Stimulated activated CD4-positive, alpha-beta T cell treated with anti-CD3 and anti-CD28 coated beads, Interleukin-1b, Interleukin-23, amount 100 ng/mL, for 1 hour (primary cell): ENCODE measurements around the gene DTX1.

ENCODE experiments used
- DNase-seq, 2 donors: peaks; one replicate each; pipeline ENCODE4 v3.0.0-alpha.2; 2020; ENCODE audit warnings: low read depth in 2 of 2

Gene DTX1

DNA sequence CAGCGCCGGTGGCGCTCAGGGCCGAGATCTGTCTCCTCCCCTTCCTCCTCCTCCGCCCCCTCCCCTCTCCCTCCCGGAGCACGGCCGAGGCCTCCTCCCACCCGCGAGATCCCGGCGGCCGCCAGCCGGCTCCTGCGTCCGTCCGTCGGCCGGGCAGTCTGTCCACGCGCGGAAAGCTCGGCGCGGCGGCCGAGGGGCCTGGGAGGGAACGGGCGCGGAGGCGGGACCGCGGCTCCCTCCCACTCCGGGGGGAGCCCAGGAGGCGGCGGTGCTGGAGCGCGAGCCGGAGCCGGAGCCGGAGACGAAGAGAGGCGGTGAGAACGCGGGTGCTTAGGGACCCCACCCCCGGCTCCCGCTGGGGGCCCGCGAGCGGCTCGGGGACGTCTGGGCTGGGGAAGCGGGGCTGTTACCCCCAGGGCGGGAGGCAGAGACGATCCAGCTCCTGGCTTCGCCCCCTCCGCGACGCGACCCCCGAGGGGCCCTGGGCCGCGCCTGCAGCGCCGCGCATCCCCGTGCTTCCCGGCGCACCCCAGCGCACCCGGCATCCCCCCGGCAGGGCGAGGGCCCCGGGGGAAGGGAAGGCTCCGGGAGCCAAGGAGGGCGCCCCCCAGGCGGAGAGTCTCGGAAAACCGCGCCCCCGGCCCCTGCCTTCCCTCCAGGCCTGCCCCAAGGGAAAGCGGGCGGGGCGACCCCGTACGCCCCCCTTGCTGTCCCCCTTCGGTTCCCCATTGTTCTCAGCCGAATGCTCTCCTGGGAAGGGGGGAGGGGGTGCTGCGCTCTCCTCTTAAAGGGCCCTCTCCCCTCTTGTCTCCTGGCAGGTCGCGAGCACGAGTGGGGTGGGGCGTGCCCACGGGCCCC lies at the start of gene DTX1:
TSS of gene DTX1 (plus strand) at position 100 of the 858 bp plus-strand sequence. CDS start 1,463 bp downstream, outside the sequence.
- peak in 1 of 2 donors; percentile 22 for DNase-seq

- no peak for DNase-seq
Measured at GRCh38 chr12:113007166-113007565, 49.4 kb upstream of the DTX1 start.

- DNase-seq = no peak
Measured at GRCh38 chr12:113010701-113011100, 45.8 kb upstream of the DTX1 start.

- no peak for DNase-seq
Measured at GRCh38 chr12:113014565-113014964, 42.0 kb upstream of the DTX1 start.

DNA sequence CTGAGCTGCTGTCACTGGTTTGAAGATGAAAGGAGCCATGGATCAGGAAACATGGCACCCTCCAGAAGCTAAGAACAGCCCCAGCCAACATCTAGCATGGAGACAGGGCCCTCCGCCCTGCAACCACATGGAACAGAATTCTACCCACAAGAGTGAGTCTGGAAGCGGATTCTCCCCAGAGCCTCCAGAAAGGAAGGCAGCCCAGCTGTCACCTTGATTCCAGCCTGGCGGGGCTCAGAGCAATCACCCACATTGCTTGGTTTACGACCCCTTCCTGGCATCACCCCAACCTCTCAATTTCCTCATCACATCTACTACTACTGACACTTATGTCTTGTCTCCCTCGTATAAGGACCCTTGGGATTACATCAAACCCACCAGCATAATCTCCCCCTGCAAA lies 39.7 kb upstream of the DTX1 start:
- DNase-seq = no peak

DNA sequence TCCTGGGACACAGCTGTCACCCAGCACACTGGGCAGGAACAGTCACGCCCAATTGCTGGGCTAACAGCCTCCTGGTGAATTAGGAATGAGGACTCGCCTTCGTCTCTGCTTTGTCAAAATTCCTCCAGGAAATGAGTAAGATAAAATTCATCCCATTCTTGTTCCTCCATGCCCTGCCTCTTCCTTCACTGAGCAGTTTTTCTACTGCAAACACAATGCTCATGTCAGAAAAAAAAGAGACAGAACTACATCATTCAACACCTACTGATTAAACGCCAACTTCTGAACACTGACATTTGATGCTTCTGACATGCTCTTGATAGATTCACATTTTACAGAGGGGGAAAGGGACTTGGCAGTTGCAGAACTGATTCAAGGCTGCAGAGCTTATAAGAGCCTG lies 37.5 kb upstream of the DTX1 start:
- no peak for DNase-seq

GRCh38 chr12:113021500-113021899 lies 35.0 kb upstream of the DTX1 start:
- no peak for DNase-seq

DNA sequence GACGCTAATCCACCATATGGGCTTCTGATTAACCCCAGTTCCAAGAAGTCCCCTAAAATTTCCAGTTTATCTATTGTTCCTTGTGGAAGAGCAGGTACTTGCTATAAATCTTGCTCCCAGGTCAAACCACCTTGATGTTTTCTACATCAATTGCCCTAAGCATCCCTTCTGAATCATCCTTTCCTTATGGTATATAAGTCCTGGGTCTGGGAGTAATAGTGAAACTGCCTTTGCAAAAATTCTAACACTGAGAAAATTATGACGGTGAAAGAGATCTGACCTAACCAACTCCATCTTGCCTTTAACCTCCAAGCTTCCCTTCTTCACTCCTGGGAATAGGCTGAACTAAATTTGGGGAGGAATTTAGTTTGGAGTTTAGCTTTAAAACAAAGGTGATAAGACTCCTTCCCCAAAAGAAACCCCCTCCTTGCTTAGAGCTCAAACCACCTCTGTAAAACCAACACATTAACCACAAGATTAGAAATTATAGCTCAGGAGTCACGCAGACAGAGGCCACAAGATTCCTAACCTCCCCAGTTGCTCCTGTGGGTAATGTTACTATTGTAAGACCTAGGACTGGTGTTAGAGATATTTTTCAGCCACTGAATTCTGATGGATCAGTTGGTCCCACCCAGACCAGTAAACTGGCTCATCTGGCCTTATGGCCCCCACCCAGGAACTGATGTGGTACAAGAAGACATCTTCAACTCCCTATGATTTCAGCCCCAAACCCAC lies 33.8 kb upstream of the DTX1 start:
- no peak for DNase-seq

GRCh38 chr12:113027726-113028125 lies 28.8 kb upstream of the DTX1 start:
- DNase-seq = no peak

DNA sequence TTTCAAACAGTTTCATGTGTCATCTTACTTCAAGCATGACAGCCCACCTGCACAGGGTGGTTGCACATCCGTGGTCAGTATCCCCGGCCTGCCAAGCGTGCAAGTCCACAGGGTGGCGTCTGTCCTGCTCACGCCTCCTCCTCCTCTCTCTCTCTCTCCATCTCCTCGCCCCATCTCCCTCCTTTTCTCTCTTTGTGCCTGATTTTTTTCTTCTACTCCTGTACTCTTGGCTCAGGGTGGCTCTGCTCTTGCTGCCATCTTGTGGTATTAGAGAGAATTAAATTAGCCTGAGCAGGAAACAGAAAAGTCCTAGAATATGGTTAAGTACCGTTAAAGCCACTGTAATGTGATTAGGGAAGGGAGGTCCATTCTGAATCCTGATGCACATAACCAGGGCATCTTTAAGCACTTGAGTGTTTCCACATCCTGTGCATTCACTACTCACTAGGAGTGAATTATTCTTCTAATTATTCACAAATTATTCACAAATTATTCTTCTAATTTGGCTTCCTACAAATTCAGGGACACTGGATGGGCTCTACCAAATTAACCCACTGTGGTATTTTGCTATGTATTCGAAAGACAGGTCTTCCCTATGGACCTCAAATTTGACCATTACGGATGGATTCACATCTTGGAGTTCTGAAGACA lies 25.5 kb upstream of the DTX1 start:
- no peak for DNase-seq

DNA sequence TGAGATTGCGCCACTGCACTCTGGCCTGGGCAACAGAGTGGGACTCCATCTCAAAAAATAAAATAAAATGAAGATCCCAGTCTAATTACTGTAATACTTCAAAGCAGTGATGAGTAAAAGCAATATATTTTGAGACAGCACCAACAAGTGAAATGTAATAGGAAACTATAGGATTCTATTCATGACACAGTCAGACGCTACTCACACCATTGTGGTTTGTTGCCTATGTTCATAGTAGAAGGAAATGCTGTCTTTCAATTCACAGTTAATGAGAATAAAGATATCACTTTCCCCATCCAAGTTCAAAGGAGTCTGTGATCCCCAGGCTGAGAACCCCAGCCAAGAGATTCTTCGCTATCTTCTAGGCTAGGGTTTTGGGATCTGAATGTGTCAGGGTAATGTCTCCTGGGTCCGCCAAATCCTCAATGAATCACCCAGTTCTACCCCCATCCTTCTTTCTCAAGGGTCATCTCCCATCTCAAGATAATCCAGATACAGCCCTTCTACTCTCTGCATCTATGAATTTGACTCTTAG lies 16.6 kb upstream of the DTX1 start:
- DNase-seq = no peak

DNA sequence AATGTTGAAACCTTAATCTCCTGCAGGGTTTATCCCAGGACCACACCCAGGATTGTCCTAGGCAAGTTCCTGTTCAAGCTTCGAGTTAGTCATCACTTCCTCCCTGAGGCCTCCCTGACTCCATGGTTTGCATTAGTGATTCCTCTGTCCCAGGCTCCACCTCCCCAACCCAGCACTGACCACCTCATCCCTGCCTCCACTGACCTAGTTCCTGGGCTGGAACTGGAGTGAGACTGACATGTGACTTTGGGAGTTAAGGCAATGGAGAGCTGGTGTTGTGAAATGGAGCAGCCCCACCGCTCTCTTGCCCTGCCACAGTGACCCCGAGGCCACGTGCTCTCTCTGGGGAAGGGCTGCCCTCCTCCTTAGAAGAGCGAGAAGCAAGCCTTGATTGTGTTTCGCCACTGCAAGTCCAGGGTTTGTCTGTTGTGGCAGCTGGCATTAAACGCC lies 15.8 kb upstream of the DTX1 start:
- DNase-seq = no peak

DNA sequence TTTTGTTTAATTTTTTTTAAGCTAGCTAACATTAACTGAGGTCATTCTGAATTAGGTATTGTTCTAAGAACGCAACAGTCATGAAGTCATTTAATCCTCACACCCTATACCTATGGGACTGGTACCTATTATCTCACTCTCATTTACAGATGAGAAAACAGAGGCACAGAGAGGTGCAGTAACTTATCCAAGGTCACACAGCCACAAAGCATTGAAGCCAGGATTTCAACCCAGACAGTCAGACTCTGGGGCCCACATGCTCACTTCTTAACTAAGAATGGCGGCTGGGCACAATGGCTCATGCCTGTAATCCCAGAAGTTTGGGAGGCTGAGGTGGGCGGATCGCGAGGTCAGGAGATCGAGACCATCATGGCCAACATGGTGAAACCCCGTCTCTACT lies 15.0 kb upstream of the DTX1 start:
- no peak for DNase-seq

GRCh38 chr12:113043240-113043639 lies 13.3 kb upstream of the DTX1 start:
- DNase-seq = no peak

GRCh38 chr12:113044516-113044915 lies 12.0 kb upstream of the DTX1 start:
- no peak for DNase-seq

- DNase-seq = peak; percentile 34 to 36
Measured at GRCh38 chr12:113048716-113049127, 7.8 kb upstream of the DTX1 start.

- no peak for DNase-seq
Measured at GRCh38 chr12:113049976-113050742, 6.4 kb upstream of the DTX1 start.

- DNase-seq = no peak
Measured at GRCh38 chr12:113050795-113051194, 5.7 kb upstream of the DTX1 start.

GRCh38 chr12:113051759-113052158 lies 4.8 kb upstream of the DTX1 start:
- no peak for DNase-seq

DNA sequence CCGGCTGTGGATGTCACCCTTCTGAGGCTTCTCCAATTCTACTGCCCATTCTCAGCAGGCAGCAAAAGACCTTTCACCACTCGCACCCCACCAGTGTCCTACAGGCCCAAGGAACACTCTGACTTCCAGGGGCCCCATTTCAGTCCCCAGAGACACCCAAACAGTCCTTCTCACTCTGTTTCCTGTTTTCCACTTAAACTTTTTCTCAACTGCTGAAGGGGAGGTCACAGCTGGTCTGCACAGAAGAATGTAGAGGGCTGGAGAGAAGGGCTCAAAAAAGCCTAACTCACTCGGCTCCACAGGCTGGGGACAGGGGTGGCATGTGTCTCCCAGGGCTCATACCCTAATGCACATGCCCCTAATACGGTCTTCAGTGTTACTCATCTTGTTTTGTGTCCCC lies 4.2 kb upstream of the DTX1 start:
- no peak for DNase-seq

GRCh38 chr12:113054948-113055486 lies 1.5 kb upstream of the DTX1 start:
- DNase-seq = no peak
